GM11168 (cell line): ENCODE data around the gene HMGN4.
"Not testable (repeated sequence)": the region's sequence is repeated elsewhere in the genome, so short reads cannot be mapped to it uniquely, and the experiment has no call there.

Source experiments
- in situ Hi-C: fragments of 300-500 bp; cut with MboI; formaldehyde crosslinking; loops from one replicate; pipeline ENCODE4 v1.12.0; 2022; ENCODE audit warnings: low sequenced_read_pairs; ENCODE audit not compliant: unreplicated experiment

The HMGN4 gene

GRCh38 chr6:26545627-26546026, 7.5 kb downstream of the HMGN4 start:
- in situ Hi-C loops, result no loop called here

- in situ Hi-C loops, result not testable (repeated sequence)
Observed at GRCh38 chr6:26547363-26547762, 9.2 kb downstream of the HMGN4 start.

- in situ Hi-C loops, result no loop called here
Observed at GRCh38 chr6:26550250-26550993, 12.3 kb downstream of the HMGN4 start.

- in situ Hi-C loops, result no loop called here
Observed at GRCh38 chr6:26552205-26552604, 14.0 kb downstream of the HMGN4 start.

GRCh38 chr6:26552640-26553188, 14.5 kb downstream of the HMGN4 start:
- in situ Hi-C loops, result no loop called here

GRCh38 chr6:26553264-26553634, 15.1 kb downstream of the HMGN4 start:
- in situ Hi-C loops, result no loop called here

- in situ Hi-C loops, result no loop called here
Observed at GRCh38 chr6:26553635-26554446, 15.7 kb downstream of the HMGN4 start.

GRCh38 chr6:26554447-26554696, 16.2 kb downstream of the HMGN4 start:
- in situ Hi-C loops, result no loop called here

- in situ Hi-C loops, result no loop called here
Observed at GRCh38 chr6:26554697-26555504, 16.7 kb downstream of the HMGN4 start.

GRCh38 chr6:26555505-26556262, 17.5 kb downstream of the HMGN4 start:
- in situ Hi-C loops, result no loop called here

- in situ Hi-C loops, result no loop called here
Observed at GRCh38 chr6:26556263-26557070, 18.3 kb downstream of the HMGN4 start.

GRCh38 chr6:26561533-26562466, 23.6 kb downstream of the HMGN4 start:
- in situ Hi-C loops, result no loop called here

GRCh38 chr6:26563488-26563887, 25.3 kb downstream of the HMGN4 start:
- in situ Hi-C loops, result no loop called here

GRCh38 chr6:26568601-26569432, 30.7 kb downstream of the HMGN4 start:
- in situ Hi-C loops, result no loop called here

GRCh38 chr6:26569433-26569764, 31.2 kb downstream of the HMGN4 start:
- in situ Hi-C loops, result no loop called here

GRCh38 chr6:26570027-26570809, 32.1 kb downstream of the HMGN4 start:
- in situ Hi-C loops, result no loop called here
